Activated CD8-positive, alpha-beta T cell treated with anti-CD3 and anti-CD28 coated beads for 36 hours (primary cell): ENCODE results near the gene CATSPERZ. TPM values are rescaled to one million over a fixed set of nuclear protein-coding genes. Genes with fewer than 3 reads are reported as not detected.
A peak's percentile ranks its signal among the peaks of the same experiment; 100 is the strongest.

Experiments
- ATAC-seq: fragments of 200-7000 bp; cut with Tn5 transposase; one replicate; pipeline ENCODE4 v1.10.0; 2021; ENCODE audit warnings: mild to moderate bottlenecking, moderate library complexity
- CTCF ChIA-PET: fragments of 350-600 bp; sonication (Branson Sonifier 250); formaldehyde crosslinking; loops from one replicate; lab custom pipeline; 2021; ENCODE audit warnings: antibody characterized with exemption; lab: Charles Lee
- POLR2A ChIA-PET: fragments of 350-600 bp; sonication (Branson Sonifier 250); formaldehyde crosslinking; loops from one replicate; lab custom pipeline; 2021; ENCODE audit warnings: antibody characterized with exemption; lab: Charles Lee
- DNase-seq: peaks from one replicate; pipeline ENCODE4 v3.0.0-alpha.2; 2020
- H3K27ac Mint-ChIP-seq: one replicate; pipeline ENCODE4 v1.8.0; 2021; ENCODE audit warnings: mild to moderate bottlenecking, mixed read lengths
- H3K27me3 Mint-ChIP-seq: one replicate; pipeline ENCODE4 v1.8.0; 2021; ENCODE audit warnings: mixed read lengths
- H3K36me3 Mint-ChIP-seq: one replicate; pipeline ENCODE4 v1.8.0; 2021; ENCODE audit warnings: low read depth, mixed read lengths
- H3K4me1 Mint-ChIP-seq: one replicate; pipeline ENCODE4 v1.8.0; 2021; ENCODE audit warnings: low read depth, mixed read lengths
- H3K4me3 Mint-ChIP-seq: one replicate; pipeline ENCODE4 v1.8.0; 2021; ENCODE audit warnings: mild to moderate bottlenecking, moderate library complexity, mixed read lengths
- H3K9me3 Mint-ChIP-seq: one replicate; pipeline ENCODE4 v1.8.0; 2021; ENCODE audit warnings: mixed read lengths
- CTCF ChIP-seq: fragments of 200-600 bp; IDR thresholded peaks from one replicate; pipeline ENCODE4 v1.8.0; 2022; ENCODE audit warnings: antibody characterized with exemption, mild to moderate bottlenecking
- intact Hi-C: fragments of 100-400 bp; cut with micrococcal nuclease; formaldehyde crosslinking; loops from one replicate; pipeline ENCODE4 v1.10.0; 2022
- total RNA-seq, 2 experiments: library from RNA; stranded (reverse); gene quantifications; one replicate each; pipeline ENCODE4 v1.2.3, GENCODE V29; 2021

CATSPERZ gene
- total RNA-seq, 2 experiments from 2014 or later, result 0.52 TPM; not detected in 1

DNA sequence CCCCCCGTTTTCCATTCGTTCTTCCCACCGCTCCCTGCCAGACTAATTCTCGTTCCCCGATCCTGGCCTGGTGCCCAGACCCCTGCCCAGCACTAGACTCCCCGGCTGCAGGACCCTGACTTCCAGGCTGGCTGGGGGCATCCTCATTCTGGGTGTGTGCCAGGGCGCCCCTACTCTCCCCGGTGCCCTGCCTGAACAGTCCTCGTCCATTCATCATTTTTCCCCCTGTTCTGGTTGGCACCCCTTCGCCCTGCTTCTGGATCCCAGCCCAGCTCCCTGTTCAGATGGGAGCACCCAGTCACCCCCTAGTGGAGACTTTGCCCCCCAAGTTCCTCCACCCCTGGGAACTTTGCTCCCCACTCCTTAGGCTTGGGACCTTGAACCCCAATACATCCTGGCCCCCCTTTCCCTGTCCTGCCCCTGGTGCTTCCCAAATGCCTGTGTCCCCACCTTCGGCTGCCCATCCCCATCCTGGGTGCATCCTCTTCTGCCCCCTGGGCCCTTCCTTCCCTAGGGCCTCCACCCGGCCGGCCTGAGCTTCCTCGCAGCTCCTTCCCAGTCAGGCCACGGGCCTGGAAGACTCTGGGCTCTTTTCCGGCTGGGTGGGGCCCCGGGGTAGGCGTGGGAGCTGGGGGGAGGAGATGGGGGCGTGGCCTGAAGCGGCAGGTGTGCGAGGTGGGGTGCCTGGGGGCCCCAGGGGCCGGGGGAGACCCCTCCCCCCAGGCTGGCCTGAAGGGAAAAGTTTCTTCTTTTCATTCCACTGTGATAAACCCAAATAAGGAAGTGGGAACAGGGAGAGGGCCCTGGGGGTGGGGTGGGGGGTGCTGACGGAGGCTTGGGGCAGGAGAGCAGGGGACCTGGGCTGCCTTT lies 47.9 kb upstream of the CATSPERZ start:
- Mint-ChIP-seq H3K27ac (no peak overlapping the region), H3K9me3 (no peaks in the 10 kb centered on the region), H3K36me3 (peaks cover 2% of the 10 kb centered on the region), H3K27me3 (no peaks in the 10 kb centered on the region), H3K4me1 (peaks cover 16% of the 10 kb centered on the region), H3K4me3 (peak overlapping the region; percentile 90)
- no peak for ATAC-seq
- no peak for DNase-seq
- peak; percentile 31 for TF ChIP-seq CTCF
- ChIA-PET POLR2A (interaction anchor here (1.0 to 10.0 kb wide), 4 partner anchors 17 to 48 kb away, joined by 3 to 132 read pairs (median 4); partner anchors contain the start of gene FERMT3), CTCF (interaction anchor here (0.6 to 5.3 kb wide), 16 partner anchors 9 to 103 kb away, joined by 3 to 42 read pairs (median 5); partner anchors contain the start of genes CATSPERZ, FERMT3, PRDX5 and TRMT112)
- intact Hi-C loops, result no loop called here

GRCh38 chr11:64253043-64253442 lies 47.1 kb upstream of the CATSPERZ start:
- H3K4me3 Mint-ChIP-seq, result peak overlapping the region; percentile 18
- ChIA-PET CTCF (interaction anchor here (0.7 to 5.3 kb wide), 6 partner anchors 10 to 51 kb away, joined by 3 to 35 read pairs (median 12); no protein-coding TSS in a partner anchor), POLR2A (interaction anchor here (1.7 to 10.0 kb wide), 3 partner anchors 15 to 46 kb away, joined by 5 to 132 read pairs (median 11); partner anchors contain the start of gene FERMT3)
- H3K27me3 Mint-ChIP-seq, result no peaks in the 10 kb centered on the region
- ATAC-seq, result no peak
- intact Hi-C loops, result no loop called here
- no peaks in the 10 kb centered on the region for H3K9me3 Mint-ChIP-seq
- no peak for DNase-seq
- peaks cover 14% of the 10 kb centered on the region for H3K4me1 Mint-ChIP-seq
- H3K36me3 Mint-ChIP-seq, result peaks cover 2% of the 10 kb centered on the region
- TF ChIP-seq CTCF, result no peak
- H3K27ac Mint-ChIP-seq, result no peak overlapping the region

- no peaks in the 10 kb centered on the region for H3K9me3 Mint-ChIP-seq
- H3K4me3 Mint-ChIP-seq, result peak overlapping the region; percentile 18
- DNase-seq, result no peak
- intact Hi-C loops, result no loop called here
- peaks cover 2% of the 10 kb centered on the region for H3K36me3 Mint-ChIP-seq
- ATAC-seq, result no peak
- ChIA-PET CTCF (interaction anchor here (0.7 to 1.0 kb wide), 2 partner anchors 48 kb away, joined by 3 read pairs; no protein-coding TSS in a partner anchor), POLR2A (interaction anchor here (3.1 kb wide), 1 partner anchor 14 kb away, joined by 11 read pairs; no protein-coding TSS in a partner anchor)
- H3K27ac Mint-ChIP-seq, result no peak overlapping the region
- no peak for TF ChIP-seq CTCF
- H3K4me1 Mint-ChIP-seq, result peaks cover 14% of the 10 kb centered on the region
- H3K27me3 Mint-ChIP-seq, result no peaks in the 10 kb centered on the region
These were observed 46.7 kb upstream of the CATSPERZ start for GRCh38 chr11:64253481-64253880.

- peaks cover 15% of the 10 kb centered on the region for H3K4me1 Mint-ChIP-seq
- DNase-seq, result no peak
- H3K27me3 Mint-ChIP-seq, result no peaks in the 10 kb centered on the region
- no peak overlapping the region for H3K27ac Mint-ChIP-seq
- POLR2A ChIA-PET, result interaction anchor here (1.5 to 3.1 kb wide), 2 partner anchors 8 to 14 kb away, joined by 4 to 11 read pairs; partner anchors contain the start of gene PPP1R14B
- H3K9me3 Mint-ChIP-seq, result no peaks in the 10 kb centered on the region
- CTCF ChIA-PET, result interaction anchor here (1.0 kb wide), 1 partner anchor 49 kb away, joined by 3 read pairs; no protein-coding TSS in a partner anchor
- no peak for TF ChIP-seq CTCF
- intact Hi-C loops, result no loop called here
- peaks cover 4% of the 10 kb centered on the region for H3K36me3 Mint-ChIP-seq
- H3K4me3 Mint-ChIP-seq, result no peak overlapping the region
- ATAC-seq, result no peak
These were observed 45.8 kb upstream of the CATSPERZ start for GRCh38 chr11:64254326-64254725.
